T-helper 2 cell (primary cell): ENCODE measurements around the gene CHCHD2.
A peak's percentile ranks its signal among the peaks of the same experiment; 100 is the strongest.
"Not testable (repeated sequence)": the region's sequence is repeated elsewhere in the genome, so short reads cannot be mapped to it uniquely, and the experiment has no call there.

Source experiments
- DNase-seq, 5 experiments: peaks; one replicate each; pipeline versions ENCODE4 v3.0.0 to v3.0.0-alpha.2; 2012 to 2022
- total RNA-seq, 2 donors: gene quantifications; one replicate each; lab custom pipeline; 2026; lab: John Stamatoyannopoulos, UW

Gene CHCHD2
- 123 to 130 reads per million in 2 donors for total RNA-seq

GRCh38 chr7:56106108-56107073 lies at the start of gene CHCHD2:
TSS of gene CHCHD2 (minus strand) at chr7:56106476. CDS start at chr7:56106413, 63 bp downstream.
- peak; percentile 75 to 100 (median 90) for DNase-seq

GRCh38 chr7:56131062-56131461 lies 24.8 kb upstream of the CHCHD2 start:
- not testable (repeated sequence) for DNase-seq

- DNase-seq = no peak
Observed at GRCh38 chr7:56127241-56127975, 21.1 kb upstream of the CHCHD2 start.

GRCh38 chr7:56125831-56126230 lies 19.6 kb upstream of the CHCHD2 start:
- no peak for DNase-seq

GRCh38 chr7:56124981-56125380 lies 18.7 kb upstream of the CHCHD2 start:
- no peak for DNase-seq

GRCh38 chr7:56121440-56121839 lies 15.2 kb upstream of the CHCHD2 start:
- DNase-seq = no peak

- DNase-seq = no peak
Observed at GRCh38 chr7:56115852-56116538, 9.7 kb upstream of the CHCHD2 start, which contains the start of gene NUPR2. TSS of gene NUPR2 (minus strand) at chr7:56116417. CDS start at chr7:56116314, 103 bp downstream.

GRCh38 chr7:56112244-56112643 lies 6.0 kb upstream of the CHCHD2 start:
- not testable (repeated sequence) for DNase-seq

- peak in 1 of 5 experiments; percentile 20 for DNase-seq
Observed at GRCh38 chr7:56110611-56111010, 4.3 kb upstream of the CHCHD2 start.

- DNase-seq = no peak
Observed at GRCh38 chr7:56107954-56108258, 1.6 kb upstream of the CHCHD2 start.

- DNase-seq = peak in 3 of 5 experiments; percentile 8 to 86 (median 20)
Observed at GRCh38 chr7:56105508-56105907, 768 bp downstream of the CHCHD2 start.

GRCh38 chr7:56104138-56104537 lies 2.1 kb downstream of the CHCHD2 start:
- DNase-seq = not testable (repeated sequence)

- no peak for DNase-seq
Observed at GRCh38 chr7:56099653-56100052, 6.6 kb downstream of the CHCHD2 start.

- not testable (repeated sequence) for DNase-seq
Observed at GRCh38 chr7:56098187-56099008, 7.9 kb downstream of the CHCHD2 start.

GRCh38 chr7:56097700-56098099 lies 8.6 kb downstream of the CHCHD2 start:
- DNase-seq = no peak

- DNase-seq = no peak
Observed at GRCh38 chr7:56092789-56093531, 13.3 kb downstream of the CHCHD2 start, which contains the start of gene PHKG1. TSS of gene PHKG1 (minus strand) at chr7:56092952. CDS start at chr7:56088941, 4,011 bp downstream.

GRCh38 chr7:56092388-56092787 lies 13.9 kb downstream of the CHCHD2 start:
- not testable (repeated sequence) for DNase-seq

GRCh38 chr7:56091591-56091990 lies 14.7 kb downstream of the CHCHD2 start:
- no peak for DNase-seq

GRCh38 chr7:56087445-56087844 lies 18.8 kb downstream of the CHCHD2 start:
- DNase-seq = no peak

- DNase-seq = no peak
Observed at GRCh38 chr7:56086761-56087160, 19.5 kb downstream of the CHCHD2 start.
